NCI-H510A treated with DMSO at 0.1 percent for 48 hours (cell line): ENCODE data around the gene TSPEAR.
A peak's percentile ranks its signal among the peaks of the same experiment; 100 is the strongest.

Experiments
- DNase-seq: peaks from one replicate; lab custom pipeline; 2025; lab: John Stamatoyannopoulos, UW

TSPEAR gene

GRCh38 chr21:44740742-44741141 is 29.4 kb upstream of the TSPEAR start:
- no peak for DNase-seq

GRCh38 chr21:44739316-44739715 is 27.9 kb upstream of the TSPEAR start:
- DNase-seq, result no peak

- no peak for DNase-seq
Measured at GRCh38 chr21:44738621-44739020, 27.2 kb upstream of the TSPEAR start.

- peak; percentile 5 for DNase-seq
Measured at GRCh38 chr21:44737706-44738354, 26.5 kb upstream of the TSPEAR start.

- no peak for DNase-seq
Measured at GRCh38 chr21:44736291-44737004, 25.1 kb upstream of the TSPEAR start.

- no peak for DNase-seq
Measured at GRCh38 chr21:44735821-44736220, 24.4 kb upstream of the TSPEAR start.

GRCh38 chr21:44734841-44735240 is 23.5 kb upstream of the TSPEAR start:
- no peak for DNase-seq

- no peak for DNase-seq
Measured at GRCh38 chr21:44734026-44734745, 22.8 kb upstream of the TSPEAR start.

GRCh38 chr21:44732956-44733355 is 21.6 kb upstream of the TSPEAR start:
- no peak for DNase-seq

GRCh38 chr21:44732263-44732662 is 20.9 kb upstream of the TSPEAR start:
- DNase-seq, result no peak

- DNase-seq, result no peak
Measured at GRCh38 chr21:44730951-44731579, 19.7 kb upstream of the TSPEAR start.

GRCh38 chr21:44730028-44730395 is 18.6 kb upstream of the TSPEAR start:
- DNase-seq, result no peak

- DNase-seq, result no peak
Measured at GRCh38 chr21:44729336-44730027, 18.1 kb upstream of the TSPEAR start.

- DNase-seq, result no peak
Measured at GRCh38 chr21:44728716-44729115, 17.3 kb upstream of the TSPEAR start.

- no peak for DNase-seq
Measured at GRCh38 chr21:44727757-44728156, 16.4 kb upstream of the TSPEAR start.

GRCh38 chr21:44727321-44727720 is 15.9 kb upstream of the TSPEAR start:
- DNase-seq, result no peak

- no peak for DNase-seq
Measured at GRCh38 chr21:44726826-44727225, 15.5 kb upstream of the TSPEAR start.

- DNase-seq, result no peak
Measured at GRCh38 chr21:44724926-44725325, 13.6 kb upstream of the TSPEAR start.

GRCh38 chr21:44724196-44724595 is 12.8 kb upstream of the TSPEAR start:
- no peak for DNase-seq

- no peak for DNase-seq
Measured at GRCh38 chr21:44723177-44724131, 12.1 kb upstream of the TSPEAR start.

GRCh38 chr21:44722731-44723130 is 11.4 kb upstream of the TSPEAR start:
- DNase-seq, result no peak
